Mucosa of stomach (tissue), 1 donor: ENCODE data around the gene SMIM15.

Source experiments
- H3K27me3 ChIP-seq: one replicate; pipeline ENCODE4 v1.7.0; 2013; ENCODE audit warnings: mild to moderate bottlenecking, low read length; ENCODE audit not compliant: control insufficient read depth, insufficient read depth
- H3K36me3 ChIP-seq: one replicate; pipeline ENCODE4 v1.7.0; 2013; ENCODE audit warnings: low read length; ENCODE audit not compliant: control insufficient read depth, insufficient read depth
- H3K4me1 ChIP-seq: one replicate; pipeline ENCODE4 v1.7.0; 2013; ENCODE audit warnings: mild to moderate bottlenecking, low read length; ENCODE audit not compliant: control insufficient read depth, insufficient read depth
- H3K4me3 ChIP-seq: one replicate; pipeline ENCODE4 v1.7.0; 2013; ENCODE audit warnings: low read length
- H3K9ac ChIP-seq: one replicate; pipeline ENCODE4 v1.7.0; 2013; ENCODE audit warnings: mild to moderate bottlenecking, low read length, moderate library complexity
- H3K9me3 ChIP-seq: one replicate; pipeline ENCODE4 v1.7.0; 2013; ENCODE audit warnings: mild to moderate bottlenecking, low read length, moderate library complexity; ENCODE audit not compliant: control insufficient read depth
- donor health status: Pancreatic carcinoma.

SMIM15 gene

GRCh38 chr5:61115968-61116367 is 46.3 kb downstream of the SMIM15 start:
- H3K36me3 ChIP-seq = no peaks in the 10 kb centered on the region
- H3K4me3 ChIP-seq = no peak overlapping the region
- no peaks in the 10 kb centered on the region for H3K27me3 ChIP-seq
- peaks cover 4% of the 10 kb centered on the region for H3K4me1 ChIP-seq
- no peak overlapping the region for H3K9ac ChIP-seq
- H3K9me3 ChIP-seq = no peaks in the 10 kb centered on the region

- no peak overlapping the region for H3K9ac ChIP-seq
- no peaks in the 10 kb centered on the region for H3K27me3 ChIP-seq
- H3K36me3 ChIP-seq = no peaks in the 10 kb centered on the region
- H3K4me3 ChIP-seq = no peak overlapping the region
- no peaks in the 10 kb centered on the region for H3K9me3 ChIP-seq
- H3K4me1 ChIP-seq = peaks cover 4% of the 10 kb centered on the region
Measured at GRCh38 chr5:61114441-61114840, 47.8 kb downstream of the SMIM15 start.
